Measurements from ENCODE around the gene ARX.
A peak's percentile ranks its signal among the peaks of the same experiment; 100 is the strongest.

- TF ChIP-seq CTCF (IDR thresholded peaks at IDR 0.05) (peak; percentile 34 to 65 (median 52)), EP300 (IDR thresholded peaks at IDR 0.05) (no peak), POLR2A (IDR thresholded peaks at IDR 0.05) (no peak)
These were observed 5.2 kb upstream of the ARX start for GRCh38 chrX:25020905-25021449.

Measured in ovary (tissue), 3 donors.